Ascending aorta (tissue), 2 donors: ENCODE data around the gene FDPS. TPM values are rescaled to one million over a fixed set of nuclear protein-coding genes. Genes with fewer than 3 reads are reported as not detected.

Experiments used
- DNase-seq, 2 donors: peaks; one replicate each; pipeline ENCODE4 v3.0.0-alpha.2; 2019; ENCODE audit warnings: low spot score in 2 of 2
- H3K27ac ChIP-seq, 2 donors: fragments of 200-600 bp; sonication (generic); one replicate each; pipeline ENCODE4 v1.5.1; 2016 to 2017; ENCODE audit warnings: mild to moderate bottlenecking in 1 of 2
- H3K27me3 ChIP-seq: fragments of 200-600 bp; sonication (generic); one replicate; pipeline ENCODE4 v1.5.1; 2017
- H3K36me3 ChIP-seq, 2 donors: fragments of 200-600 bp; sonication (generic); one replicate each; pipeline ENCODE4 v1.5.1; 2016
- H3K4me1 ChIP-seq, 2 donors: fragments of 200-600 bp; sonication (generic); one replicate each; pipeline ENCODE4 v1.5.1; 2016 to 2017; ENCODE audit warnings: mild to moderate bottlenecking in 1 of 2
- H3K4me3 ChIP-seq, 2 donors: fragments of 200-600 bp; sonication (generic); one replicate each; pipeline ENCODE4 v1.5.1; 2016 to 2017; ENCODE audit warnings: mild to moderate bottlenecking in 1 of 2
- H3K9me3 ChIP-seq, 2 donors: fragments of 200-600 bp; sonication (generic); one replicate each; pipeline ENCODE4 v1.5.1; 2016
- CTCF ChIP-seq, 3 experiments: fragments of 200-600 bp in 2 of 3; fragments of 450-650 bp in 1 of 3; sonication (generic) in 2 of 3; IDR thresholded peaks; one replicate each; pipeline ENCODE4 v1.5.1; 2016 to 2019; ENCODE audit warnings: antibody characterized with exemption in 3 of 3, mild to moderate bottlenecking in 1 of 3, moderate library complexity in 1 of 3
- intact Hi-C: fragments of 100-400 bp; cut with DNase I; formaldehyde crosslinking; loops from one replicate; pipeline ENCODE4 v1.15.1; 2023
- total RNA-seq: library from RNA; depleted of rRNA; stranded (reverse); fragments of >200 nt; gene quantifications from one replicate; pipeline ENCODE4 v1.1.0, GENCODE V29; 2016

FDPS gene
- total RNA-seq: 51.7 TPM

- intact Hi-C loops: loop anchor here (1.0 kb wide), 4 partner anchors 16 to 254 kb away; partner anchors contain the start of genes ASH1L and HCN3
Measured at GRCh38 chr1:155308493-155309422, at the start of gene FDPS. TSS of gene FDPS (plus strand) at chr1:155308866. CDS start at chr1:155309790, 924 bp downstream.

DNA sequence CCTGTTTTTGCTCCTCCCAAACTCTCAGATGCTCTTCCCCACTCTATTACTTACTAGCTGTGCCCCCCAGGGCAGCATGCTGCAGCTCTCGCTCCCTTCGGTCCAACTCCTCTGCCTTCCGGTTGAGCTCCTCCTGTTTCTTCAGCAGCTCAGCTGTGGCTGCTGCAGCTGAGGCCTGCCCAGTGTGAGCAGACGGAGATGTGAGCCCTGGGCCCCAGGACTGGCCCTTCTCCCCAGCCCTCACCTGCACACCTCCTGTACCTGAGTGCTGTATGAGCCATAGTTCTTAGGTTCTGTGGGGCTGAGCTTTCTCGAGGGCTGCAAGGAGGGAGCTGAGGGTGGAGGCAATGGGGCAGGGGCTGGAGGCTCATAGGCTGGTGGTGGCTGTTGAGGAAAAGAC, 48.4 kb upstream of the FDPS start:
- Histone ChIP-seq H3K36me3 (peaks cover 21 to 46% of the 10 kb centered on the region in 2 donors), H3K4me3 (no peak overlapping the region), H3K9me3 (no peaks in the 10 kb centered on the region), H3K27ac (no peak overlapping the region), H3K27me3 (no peaks in the 10 kb centered on the region), H3K4me1 (peaks cover 7 to 20% of the 10 kb centered on the region in 2 donors)
- TF ChIP-seq CTCF (IDR thresholded peaks at IDR 0.05): no peak
- no peak for DNase-seq
- intact Hi-C loops: no loop called here

More at GRCh38 chr1:155308493-155309422, at the start of gene FDPS:
- Histone ChIP-seq H3K4me3 (peak within 1 kb of the TSS; percentile 70 to 77), H3K36me3 (peaks cover 0 to 9% of the 10 kb centered on the region in 2 donors), H3K27ac (peak within 1 kb of the TSS; percentile 87), H3K9me3 (no peaks in the 10 kb centered on the region), H3K27me3 (no peaks in the 10 kb centered on the region), H3K4me1 (peaks cover 6 to 9% of the 10 kb centered on the region in 2 donors)
- TF ChIP-seq CTCF (IDR thresholded peaks at IDR 0.05): peak in 1 of 3 experiments; percentile 23
- DNase-seq: peak; percentile 98 to 100

GRCh38 chr1:155261493-155261851, 47.2 kb upstream of the FDPS start:
- no peaks in the 10 kb centered on the region for H3K27me3 ChIP-seq
- no peaks in the 10 kb centered on the region for H3K9me3 ChIP-seq
- no peak for DNase-seq
- intact Hi-C loops: no loop called here
- H3K36me3 ChIP-seq: peaks cover 32 to 57% of the 10 kb centered on the region in 2 donors
- H3K27ac ChIP-seq: peak overlapping the region; percentile 79 to 82
- no peak for TF ChIP-seq CTCF (IDR thresholded peaks at IDR 0.05)
- H3K4me3 ChIP-seq: peak overlapping the region; percentile 58 to 69
- peaks cover 7 to 13% of the 10 kb centered on the region in 2 donors for H3K4me1 ChIP-seq

- no peak for TF ChIP-seq CTCF (IDR thresholded peaks at IDR 0.05)
- Histone ChIP-seq H3K9me3 (no peaks in the 10 kb centered on the region), H3K36me3 (peaks cover 37 to 62% of the 10 kb centered on the region in 2 donors), H3K4me3 (peak within 1 kb of the TSS; percentile 58 to 69), H3K4me1 (peaks cover 7 to 13% of the 10 kb centered on the region in 2 donors), H3K27ac (peak within 1 kb of the TSS; percentile 79 to 82), H3K27me3 (no peaks in the 10 kb centered on the region)
- DNase-seq: peak; percentile 88 to 98
- intact Hi-C loops: loop anchor here (1.0 kb wide), 1 partner anchor 11 kb away; the partner anchor contains the start of gene CLK2
Measured at GRCh38 chr1:155261852-155262673, 46.6 kb upstream of the FDPS start, which contains the start of gene SCAMP3. TSS of gene SCAMP3 (minus strand) at chr1:155262360. CDS start at chr1:155262151, 209 bp downstream.

- Histone ChIP-seq H3K27ac (no peak overlapping the region), H3K9me3 (no peaks in the 10 kb centered on the region), H3K4me1 (peaks cover 7 to 13% of the 10 kb centered on the region in 2 donors), H3K27me3 (no peaks in the 10 kb centered on the region), H3K4me3 (peak overlapping the region in 1 of 2 donors; percentile 69), H3K36me3 (peaks cover 41 to 67% of the 10 kb centered on the region in 2 donors)
- no peak for TF ChIP-seq CTCF (IDR thresholded peaks at IDR 0.05)
- DNase-seq: no peak
- intact Hi-C loops: no loop called here
Measured at GRCh38 chr1:155263067-155263466, 45.6 kb upstream of the FDPS start.
